Ascending aorta (tissue), 2 donors: ENCODE measurements around the gene MAP7. TPM values are rescaled to one million over a fixed set of nuclear protein-coding genes. Genes with fewer than 3 reads are reported as not detected.

Experiments
- DNase-seq, 2 donors: peaks; one replicate each; pipeline ENCODE4 v3.0.0-alpha.2; 2019; ENCODE audit warnings: low spot score in 2 of 2
- H3K27ac ChIP-seq, 2 donors: fragments of 200-600 bp; sonication (generic); one replicate each; pipeline ENCODE4 v1.5.1; 2016 to 2017; ENCODE audit warnings: mild to moderate bottlenecking in 1 of 2
- H3K27me3 ChIP-seq: fragments of 200-600 bp; sonication (generic); one replicate; pipeline ENCODE4 v1.5.1; 2017
- H3K36me3 ChIP-seq, 2 donors: fragments of 200-600 bp; sonication (generic); one replicate each; pipeline ENCODE4 v1.5.1; 2016
- H3K4me1 ChIP-seq, 2 donors: fragments of 200-600 bp; sonication (generic); one replicate each; pipeline ENCODE4 v1.5.1; 2016 to 2017; ENCODE audit warnings: mild to moderate bottlenecking in 1 of 2
- H3K4me3 ChIP-seq, 2 donors: fragments of 200-600 bp; sonication (generic); one replicate each; pipeline ENCODE4 v1.5.1; 2016 to 2017; ENCODE audit warnings: mild to moderate bottlenecking in 1 of 2
- H3K9me3 ChIP-seq, 2 donors: fragments of 200-600 bp; sonication (generic); one replicate each; pipeline ENCODE4 v1.5.1; 2016
- CTCF ChIP-seq, 3 experiments: fragments of 200-600 bp in 2 of 3; fragments of 450-650 bp in 1 of 3; sonication (generic) in 2 of 3; IDR thresholded peaks; one replicate each; pipeline ENCODE4 v1.5.1; 2016 to 2019; ENCODE audit warnings: antibody characterized with exemption in 3 of 3, mild to moderate bottlenecking in 1 of 3, moderate library complexity in 1 of 3
- intact Hi-C: fragments of 100-400 bp; cut with DNase I; formaldehyde crosslinking; loops from one replicate; pipeline ENCODE4 v1.15.1; 2023
- total RNA-seq: library from RNA; depleted of rRNA; stranded (reverse); fragments of >200 nt; gene quantifications from one replicate; pipeline ENCODE4 v1.1.0, GENCODE V29; 2016

The MAP7 gene
- total RNA-seq, 1 donor from 2014 or later, result not detected

- no peak for TF ChIP-seq CTCF (IDR thresholded peaks at IDR 0.05)
- intact Hi-C loops, result no loop called here
- Histone ChIP-seq H3K9me3 (no peaks in the 10 kb centered on the region), H3K27me3 (no peaks in the 10 kb centered on the region), H3K27ac (no peak overlapping the region), H3K4me1 (no peaks in the 10 kb centered on the region), H3K36me3 (no peaks in the 10 kb centered on the region), H3K4me3 (no peak overlapping the region)
- no peak for DNase-seq
Measured at GRCh38 chr6:136464874-136465273, 85.3 kb downstream of the MAP7 start.

DNA sequence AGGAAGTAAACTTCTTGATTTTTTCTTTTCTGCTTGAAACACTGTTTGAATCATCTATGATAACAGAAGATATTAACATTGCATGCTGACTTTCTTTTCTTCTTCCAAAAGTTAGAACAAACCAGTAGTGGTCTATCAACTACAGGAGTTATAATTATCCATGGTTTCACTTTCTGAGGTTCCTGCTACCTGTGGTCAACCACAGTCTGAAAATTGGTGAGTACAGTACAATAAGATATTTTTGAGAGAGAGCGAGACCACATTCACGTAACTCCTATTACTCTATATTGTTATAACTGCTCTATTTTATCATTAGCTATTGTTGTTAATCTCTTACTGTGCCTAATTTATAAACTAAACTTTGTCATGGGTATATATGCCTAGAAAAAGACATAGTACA lies 86.1 kb downstream of the MAP7 start:
- H3K27ac ChIP-seq, result no peak overlapping the region
- H3K36me3 ChIP-seq, result no peaks in the 10 kb centered on the region
- H3K9me3 ChIP-seq, result no peaks in the 10 kb centered on the region
- no peaks in the 10 kb centered on the region for H3K27me3 ChIP-seq
- no peak for TF ChIP-seq CTCF (IDR thresholded peaks at IDR 0.05)
- DNase-seq, result no peak
- H3K4me1 ChIP-seq, result no peaks in the 10 kb centered on the region
- intact Hi-C loops, result no loop called here
- H3K4me3 ChIP-seq, result no peak overlapping the region

DNA sequence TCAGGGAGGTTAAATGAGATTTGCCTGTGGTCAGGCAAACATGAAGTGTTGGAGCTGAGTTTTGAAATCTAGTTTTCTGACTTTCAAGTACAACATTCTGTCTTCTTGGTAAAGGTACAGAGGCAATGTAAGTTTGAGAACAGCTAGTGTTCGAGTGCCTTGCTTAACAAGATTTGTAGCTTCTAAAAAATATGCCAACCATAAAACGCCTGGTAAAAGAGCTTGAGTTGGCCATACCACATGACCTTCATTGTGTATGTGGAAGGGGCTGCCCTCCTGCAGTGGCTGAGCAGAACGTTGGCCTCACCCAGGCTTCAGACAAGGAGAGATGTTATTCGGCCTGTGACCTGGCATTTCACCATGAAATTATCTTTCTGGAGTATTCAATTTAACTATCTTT lies 86.5 kb downstream of the MAP7 start:
- intact Hi-C loops, result no loop called here
- no peaks in the 10 kb centered on the region for H3K27me3 ChIP-seq
- H3K9me3 ChIP-seq, result no peaks in the 10 kb centered on the region
- no peak overlapping the region for H3K4me3 ChIP-seq
- H3K4me1 ChIP-seq, result no peaks in the 10 kb centered on the region
- TF ChIP-seq CTCF (IDR thresholded peaks at IDR 0.05), result no peak
- H3K27ac ChIP-seq, result no peak overlapping the region
- no peak for DNase-seq
- H3K36me3 ChIP-seq, result no peaks in the 10 kb centered on the region

DNA sequence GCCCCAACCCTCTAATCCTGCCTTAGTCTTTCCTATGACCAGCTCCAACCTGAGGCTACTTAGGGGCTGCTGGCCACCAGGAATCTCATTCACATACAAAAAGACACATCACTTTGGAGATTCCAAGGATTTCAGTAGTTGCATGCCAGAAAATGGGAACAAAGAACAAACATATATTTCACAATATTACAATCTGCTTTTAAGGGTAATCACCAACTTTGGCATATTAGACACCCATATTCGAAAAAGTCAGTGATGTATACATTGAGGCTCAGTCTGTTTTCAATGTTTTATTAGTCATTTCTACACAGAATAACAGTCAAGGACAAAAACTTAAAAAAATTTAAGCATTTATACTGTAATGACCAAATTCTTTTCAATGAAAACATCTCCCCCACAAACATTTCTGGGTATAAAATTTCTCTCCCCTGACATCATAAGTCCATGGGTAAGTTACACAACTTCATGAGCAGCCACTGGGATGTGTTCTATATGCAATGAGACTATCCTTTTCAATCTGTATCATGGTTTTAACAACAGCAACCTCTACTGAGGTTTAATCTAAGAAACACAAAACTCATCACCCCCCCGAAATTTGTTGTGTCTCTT lies 103.5 kb downstream of the MAP7 start:
- TF ChIP-seq CTCF (IDR thresholded peaks at IDR 0.05), result no peak
- Histone ChIP-seq H3K4me3 (no peak overlapping the region), H3K4me1 (no peaks in the 10 kb centered on the region), H3K9me3 (peaks cover 0 to 9% of the 10 kb centered on the region in 2 donors), H3K27ac (no peak overlapping the region), H3K27me3 (no peaks in the 10 kb centered on the region), H3K36me3 (no peaks in the 10 kb centered on the region)
- no peak for DNase-seq
- intact Hi-C loops, result no loop called here

- TF ChIP-seq CTCF (IDR thresholded peaks at IDR 0.05), result no peak
- intact Hi-C loops, result no loop called here
- Histone ChIP-seq H3K4me1 (no peaks in the 10 kb centered on the region), H3K36me3 (no peaks in the 10 kb centered on the region), H3K9me3 (peaks cover 0 to 4% of the 10 kb centered on the region in 2 donors), H3K4me3 (no peak overlapping the region), H3K27ac (no peak overlapping the region), H3K27me3 (no peaks in the 10 kb centered on the region)
- DNase-seq, result no peak
Measured at GRCh38 chr6:136446145-136446544, 104.1 kb downstream of the MAP7 start.

- no peaks in the 10 kb centered on the region for H3K4me1 ChIP-seq
- intact Hi-C loops, result no loop called here
- no peak for TF ChIP-seq CTCF (IDR thresholded peaks at IDR 0.05)
- H3K27me3 ChIP-seq, result no peaks in the 10 kb centered on the region
- no peaks in the 10 kb centered on the region for H3K36me3 ChIP-seq
- no peak overlapping the region for H3K4me3 ChIP-seq
- no peaks in the 10 kb centered on the region for H3K9me3 ChIP-seq
- no peak for DNase-seq
- no peak overlapping the region for H3K27ac ChIP-seq
Measured at GRCh38 chr6:136445063-136445462, 105.2 kb downstream of the MAP7 start.
